DLD1 (cell line): Measurements from ENCODE around the gene SNCAIP.

Source experiments
- in situ Hi-C: cut with HindIII; loops from 2 replicates; pipeline ENCODE4 v1.10.0; 2017; ENCODE audit warnings: low sequenced_read_pairs

Gene SNCAIP

DNA sequence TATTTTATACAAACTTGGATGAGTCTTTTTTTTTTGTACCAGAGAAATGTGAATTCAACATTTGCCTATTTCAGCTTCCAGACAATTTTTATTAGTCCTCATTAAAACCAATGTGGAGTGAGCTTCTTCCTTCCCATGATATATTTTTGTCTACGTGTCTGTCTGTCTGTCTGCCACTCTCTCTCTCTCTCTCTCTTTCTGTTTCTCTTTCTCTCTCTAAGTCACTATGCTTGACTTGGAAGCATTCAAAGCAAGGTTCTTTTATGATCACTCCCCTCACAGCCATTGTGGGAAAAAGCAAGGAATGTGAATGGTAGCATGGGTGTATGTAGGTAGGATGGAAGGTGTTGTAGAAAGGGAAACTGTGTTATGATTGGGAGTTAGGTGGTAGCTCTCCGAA is 80.2 kb downstream of the SNCAIP start:
- in situ Hi-C loops: no loop called here

DNA sequence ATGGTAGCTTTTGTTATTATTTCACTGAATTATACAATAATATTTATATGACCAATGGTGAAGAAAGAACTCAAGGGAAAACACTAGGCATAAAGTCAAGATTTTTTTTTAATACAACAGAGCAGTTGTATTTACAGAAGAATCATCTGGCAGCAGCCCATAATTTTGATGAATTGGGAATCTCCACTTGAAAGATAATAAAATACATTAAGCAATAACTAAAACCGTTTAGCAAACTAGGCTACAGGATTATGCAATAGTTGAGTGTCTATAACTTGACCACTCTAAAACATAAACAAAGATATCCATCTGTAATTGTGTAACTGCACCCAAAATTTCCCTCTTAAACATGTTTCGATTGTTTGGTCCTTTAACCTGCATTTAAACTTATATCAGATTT is 80.8 kb downstream of the SNCAIP start:
- in situ Hi-C loops: no loop called here

DNA sequence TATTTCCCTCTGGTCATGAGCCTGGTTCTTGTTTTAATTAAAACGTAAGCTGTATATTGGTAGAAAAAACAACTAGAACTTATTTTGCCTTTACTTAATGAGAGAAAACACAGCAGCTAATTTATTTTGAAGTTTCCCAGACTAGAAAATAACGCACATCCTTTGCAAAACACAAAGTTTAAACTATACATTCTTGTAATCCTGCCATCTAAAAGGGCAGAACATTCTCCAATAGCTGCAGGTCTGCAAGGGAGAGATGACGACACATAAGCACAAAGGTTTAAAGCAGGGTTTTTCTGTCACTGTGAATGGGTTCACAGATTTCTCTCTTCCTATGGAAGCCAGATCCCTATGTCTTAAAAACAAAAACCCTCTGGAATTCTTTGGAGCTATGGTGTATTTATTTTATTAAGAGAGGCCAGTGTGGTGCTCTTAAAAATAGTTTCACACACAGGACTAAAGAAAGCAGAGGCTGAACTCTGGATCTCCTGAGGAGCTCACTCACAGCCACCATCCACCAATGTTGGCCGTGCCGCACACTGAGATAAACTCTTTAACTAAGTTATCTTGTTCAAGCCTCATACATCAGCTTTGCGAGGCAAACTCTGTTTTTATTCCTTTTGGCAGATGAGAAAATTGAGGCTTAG is 82.4 kb downstream of the SNCAIP start:
- in situ Hi-C loops: no loop called here

DNA sequence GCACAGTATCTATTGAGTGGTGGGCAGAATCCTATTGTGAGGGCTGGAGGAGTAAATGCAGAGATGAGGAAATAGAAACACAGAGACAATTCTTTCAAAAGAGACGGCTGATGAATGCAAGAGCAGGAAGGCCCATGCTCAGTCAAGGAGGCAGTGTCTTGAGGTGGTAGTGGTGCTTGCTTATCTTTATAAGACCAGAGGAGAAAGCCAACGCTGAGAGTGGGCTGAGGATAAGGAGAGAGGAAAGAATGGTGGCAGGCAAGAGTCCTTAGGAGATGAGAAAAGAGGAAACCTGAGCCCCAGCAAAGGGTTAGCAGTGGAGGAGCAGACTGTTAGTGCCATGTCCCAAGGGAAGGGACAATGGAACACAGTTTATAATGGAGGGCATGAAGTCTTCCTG is 86.0 kb downstream of the SNCAIP start:
- in situ Hi-C loops: no loop called here

DNA sequence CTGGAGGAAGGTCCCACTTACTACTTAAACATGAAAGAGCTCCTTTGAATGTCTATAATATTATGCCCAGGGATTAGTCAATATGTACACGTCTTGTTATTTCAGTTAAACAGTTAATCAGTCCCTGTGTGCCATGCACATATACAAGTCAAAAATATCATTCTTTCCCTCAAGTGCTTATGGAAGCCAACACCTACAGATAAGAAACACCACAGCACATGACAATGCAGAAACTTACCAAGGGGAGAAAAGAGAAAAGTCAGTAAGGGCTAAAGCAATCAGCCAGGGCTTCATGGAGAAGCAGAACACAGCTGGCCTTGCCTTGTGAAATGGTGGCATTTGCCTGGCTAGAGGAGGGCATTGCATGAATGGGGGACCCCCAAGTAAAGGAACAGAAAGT is 88.3 kb downstream of the SNCAIP start:
- in situ Hi-C loops: loop anchor here (25.0 kb wide), 1 partner anchor 213 kb away; no protein-coding TSS in a partner anchor

DNA sequence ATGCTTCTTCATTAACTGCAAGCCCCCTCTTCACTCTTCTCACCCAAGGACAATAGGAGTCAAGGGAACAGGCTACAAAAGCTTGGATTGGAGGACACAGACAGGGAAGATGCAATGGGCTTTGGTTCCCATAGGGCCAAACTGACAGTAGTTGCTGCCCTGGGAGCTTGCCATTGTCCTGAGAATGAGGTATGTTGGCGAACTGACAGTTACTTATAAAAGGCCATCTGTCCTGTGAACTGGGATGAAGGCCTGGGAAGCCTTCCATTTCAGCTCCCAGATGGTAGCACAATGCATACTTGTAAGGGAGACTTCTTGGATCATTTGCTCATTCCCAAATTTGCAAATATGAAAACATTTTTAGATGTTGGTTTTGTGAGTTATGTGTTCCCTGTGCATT is 88.9 kb downstream of the SNCAIP start:
- in situ Hi-C loops: loop anchor here (25.0 kb wide), 1 partner anchor 214 kb away; no protein-coding TSS in a partner anchor

DNA sequence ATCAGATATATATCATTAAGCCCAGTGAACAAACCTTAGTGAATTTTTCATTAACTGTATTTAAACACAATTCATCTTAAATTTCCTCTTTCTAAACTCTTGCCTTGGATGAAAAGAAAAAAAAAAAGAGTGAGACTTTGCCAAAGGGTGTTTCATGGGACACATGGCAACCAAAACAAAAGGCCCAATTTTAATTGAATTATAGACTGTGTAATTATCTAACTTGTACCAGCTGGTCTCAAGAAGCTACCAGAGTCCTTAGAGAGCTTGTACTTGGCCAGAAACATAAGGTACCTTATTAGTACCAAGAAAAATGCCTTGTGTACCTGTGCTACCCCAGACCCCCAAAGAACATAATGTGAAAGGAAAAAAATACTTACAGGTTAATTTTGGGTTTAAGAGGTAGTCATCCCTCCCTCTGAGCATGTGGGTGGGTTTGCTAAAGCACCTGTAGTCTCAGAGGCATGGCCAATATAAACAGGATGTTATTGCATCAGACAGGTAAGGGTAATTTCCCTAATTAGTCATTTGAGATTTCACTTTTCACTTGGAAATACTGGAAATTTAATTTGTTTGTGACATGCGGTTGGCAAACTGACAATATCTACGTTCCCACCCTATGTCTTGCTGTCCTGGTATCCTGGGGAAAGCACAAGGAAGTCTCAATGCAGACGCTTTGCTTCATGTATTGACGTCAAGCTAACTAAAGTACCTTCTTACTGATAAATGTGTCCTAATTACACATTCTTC is 90.1 kb downstream of the SNCAIP start:
- in situ Hi-C loops: loop anchor here (25.0 kb wide), 1 partner anchor 215 kb away; no protein-coding TSS in a partner anchor

DNA sequence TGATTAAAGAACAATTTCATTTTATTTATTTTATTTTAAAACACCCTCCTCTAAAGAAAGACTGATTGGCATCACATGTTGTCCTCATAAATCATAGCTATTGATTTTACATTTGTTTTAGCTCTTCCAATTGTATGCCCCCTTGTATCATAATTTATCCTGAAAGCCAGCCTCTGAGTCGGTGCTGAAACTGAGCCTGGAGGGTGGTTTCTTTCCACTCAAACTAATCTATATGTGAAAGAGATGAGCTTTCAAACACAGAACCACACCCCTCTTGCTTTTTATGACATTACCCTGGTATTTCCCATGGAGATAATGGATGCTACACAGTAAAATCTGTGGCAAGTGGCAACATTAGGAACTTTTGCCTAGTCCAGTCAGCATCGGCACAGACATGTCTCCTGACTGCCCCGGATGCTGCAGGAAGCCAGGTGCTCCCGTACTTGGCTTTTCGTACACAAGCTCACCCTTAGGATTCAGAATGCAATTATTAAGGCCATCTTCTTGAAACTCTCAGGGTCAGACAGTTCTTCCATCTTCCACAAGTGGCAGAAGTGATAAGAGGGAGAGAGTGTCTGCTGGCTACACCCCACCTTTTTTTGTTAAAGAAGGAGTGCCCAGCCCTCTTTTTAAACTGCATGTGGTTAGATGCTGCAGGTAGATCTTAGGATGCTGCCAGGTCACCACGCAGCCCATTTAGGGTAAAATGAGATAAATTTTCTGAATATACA is 91.1 kb downstream of the SNCAIP start:
- in situ Hi-C loops: loop anchor here (25.0 kb wide), 1 partner anchor 216 kb away; no protein-coding TSS in a partner anchor

DNA sequence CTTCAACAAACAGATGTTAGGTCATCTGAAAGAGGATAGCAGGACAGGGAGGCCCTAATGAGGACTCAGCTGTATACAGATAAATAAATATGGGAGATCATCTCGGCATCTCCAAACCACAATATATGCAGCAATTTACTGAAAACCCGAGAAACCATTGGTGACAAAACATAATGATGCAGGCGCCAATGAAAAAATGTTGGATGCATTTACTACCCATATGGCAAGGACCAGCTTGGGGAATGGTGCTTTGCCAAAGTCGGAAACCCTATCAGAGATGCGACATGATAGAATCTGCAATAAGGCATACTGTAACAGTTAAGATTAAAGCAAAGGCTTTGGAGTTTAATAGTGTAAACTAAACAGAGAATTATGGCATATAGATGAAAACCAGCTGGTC is 92.0 kb downstream of the SNCAIP start:
- in situ Hi-C loops: loop anchor here (25.0 kb wide), 1 partner anchor 217 kb away; no protein-coding TSS in a partner anchor

DNA sequence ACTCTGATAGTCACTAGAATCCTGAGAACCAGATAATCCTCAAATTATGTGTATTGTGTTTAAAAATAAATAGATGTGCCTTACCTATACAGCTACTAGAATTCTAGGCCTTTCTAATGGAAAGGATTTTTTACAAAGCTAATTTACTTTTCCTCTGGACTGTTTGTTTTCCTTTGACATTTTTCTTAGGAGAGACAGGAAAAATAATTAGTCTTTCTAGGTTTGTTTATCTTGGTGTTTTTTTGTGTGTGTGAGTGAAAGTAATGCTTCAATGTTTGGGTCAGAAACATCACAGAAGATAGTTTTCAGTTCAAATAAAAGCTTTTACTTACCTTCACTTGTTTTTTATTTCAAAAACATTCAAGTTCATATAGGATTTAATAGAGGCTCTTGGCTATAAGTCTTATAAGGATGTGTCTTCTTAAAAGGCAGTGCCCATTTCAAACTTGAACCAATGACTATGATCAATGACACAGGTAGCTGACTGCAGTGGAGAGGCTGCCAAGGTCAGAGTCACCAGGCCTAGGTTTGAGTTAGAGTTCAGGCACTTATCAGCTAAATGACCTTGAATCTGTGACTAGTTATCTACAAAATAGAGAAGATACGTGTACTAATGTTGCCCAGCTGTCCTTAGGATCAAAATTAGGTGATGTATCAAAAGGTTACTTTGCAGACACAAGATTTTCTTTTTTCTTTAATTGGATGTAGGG is 92.8 kb downstream of the SNCAIP start:
- in situ Hi-C loops: loop anchor here (5.0 to 25.0 kb wide), 2 partner anchors 33 to 218 kb away; no protein-coding TSS in a partner anchor

DNA sequence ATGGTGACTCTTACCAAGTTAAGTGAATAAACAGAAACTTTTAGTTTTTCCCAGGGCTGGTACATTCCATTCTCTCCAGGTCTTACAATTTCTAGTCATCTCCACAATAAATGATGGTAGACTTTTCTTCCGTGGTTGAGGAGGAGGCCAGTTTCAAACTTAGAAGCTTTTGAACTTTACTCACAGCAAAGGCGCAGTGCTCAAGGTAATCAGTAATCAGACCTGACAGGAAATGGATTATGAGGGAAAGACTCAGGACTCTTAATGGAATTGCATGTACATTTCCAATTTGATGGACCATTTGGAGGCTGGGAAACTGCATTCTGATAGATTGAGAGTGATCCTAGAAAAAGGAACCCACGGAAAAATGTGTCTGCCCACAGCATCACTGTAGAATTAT is 93.7 kb downstream of the SNCAIP start:
- in situ Hi-C loops: loop anchor here (5.0 to 25.0 kb wide), 2 partner anchors 33 to 218 kb away; no protein-coding TSS in a partner anchor

DNA sequence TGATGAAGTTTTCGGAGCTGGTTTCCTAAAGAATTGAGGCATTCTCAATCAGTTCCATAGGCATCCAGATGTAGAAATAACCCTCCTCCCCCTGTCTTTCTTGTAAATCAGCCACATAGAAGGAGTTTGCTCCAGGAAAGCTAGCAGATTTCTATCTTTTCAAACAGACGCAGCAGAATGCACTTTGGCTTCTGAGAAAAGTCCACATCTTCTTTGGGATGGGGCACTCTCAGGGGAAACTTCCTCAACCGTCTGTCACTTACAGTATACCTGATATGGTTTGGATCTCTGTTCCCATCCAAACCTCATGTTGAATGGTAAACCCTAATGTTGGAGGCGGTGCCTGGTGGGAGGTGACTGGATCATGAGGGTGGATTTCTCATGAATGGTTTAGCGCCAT is 94.1 kb downstream of the SNCAIP start:
- in situ Hi-C loops: loop anchor here (5.0 to 25.0 kb wide), 2 partner anchors 34 to 219 kb away; no protein-coding TSS in a partner anchor

DNA sequence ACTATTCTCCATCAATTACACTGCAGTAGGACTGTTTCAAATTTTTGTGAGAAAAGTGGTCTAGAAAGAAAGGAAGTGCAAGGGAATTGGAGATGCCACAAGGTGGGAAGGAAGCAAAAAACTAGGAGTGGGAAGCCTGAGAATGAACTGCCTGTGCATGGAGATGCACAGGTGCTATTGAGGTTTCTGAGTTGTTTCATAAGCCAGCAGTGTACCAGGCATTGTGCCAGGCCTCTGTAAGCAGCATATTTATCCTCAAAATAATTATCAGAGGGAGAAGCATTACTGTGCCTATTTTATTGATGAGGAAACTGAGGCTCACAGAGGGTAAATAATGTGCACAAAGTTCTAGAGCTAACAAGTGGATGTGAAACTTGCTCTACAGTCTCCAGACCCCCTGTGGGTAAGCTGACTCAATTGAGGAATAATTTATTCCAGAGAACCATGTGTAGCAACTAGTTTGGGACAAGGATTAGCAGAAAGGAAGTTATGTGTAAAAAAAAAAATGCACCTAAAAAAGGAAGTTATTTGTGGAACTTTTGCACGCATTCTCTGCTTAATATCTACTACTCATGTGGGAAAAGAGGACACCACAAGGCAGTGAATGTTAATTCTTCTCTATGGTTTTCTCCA is 96.7 kb downstream of the SNCAIP start:
- in situ Hi-C loops: loop anchor here (5.0 to 25.0 kb wide), 2 partner anchors 36 to 221 kb away; no protein-coding TSS in a partner anchor

DNA sequence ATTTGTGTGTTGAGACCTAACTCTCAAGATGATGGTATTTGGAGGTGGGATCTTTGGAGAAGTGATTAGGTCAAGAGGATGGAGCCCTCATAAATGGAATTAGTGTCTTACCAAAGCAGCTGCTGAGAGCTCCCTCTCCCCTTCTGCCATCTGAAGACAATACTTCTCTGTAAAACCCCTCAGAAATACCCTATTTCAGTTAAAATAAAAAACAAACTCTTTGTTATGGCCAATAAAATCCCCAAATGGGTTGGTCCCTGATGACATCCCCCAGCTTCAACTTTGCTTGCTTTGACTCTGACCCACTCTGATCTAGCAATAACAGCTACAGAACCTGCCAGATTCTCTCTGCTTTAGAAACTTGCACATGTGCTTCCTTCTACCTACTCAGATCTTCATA is 100.9 kb downstream of the SNCAIP start:
- in situ Hi-C loops: loop anchor here (25.0 kb wide), 1 partner anchor 226 kb away; no protein-coding TSS in a partner anchor

DNA sequence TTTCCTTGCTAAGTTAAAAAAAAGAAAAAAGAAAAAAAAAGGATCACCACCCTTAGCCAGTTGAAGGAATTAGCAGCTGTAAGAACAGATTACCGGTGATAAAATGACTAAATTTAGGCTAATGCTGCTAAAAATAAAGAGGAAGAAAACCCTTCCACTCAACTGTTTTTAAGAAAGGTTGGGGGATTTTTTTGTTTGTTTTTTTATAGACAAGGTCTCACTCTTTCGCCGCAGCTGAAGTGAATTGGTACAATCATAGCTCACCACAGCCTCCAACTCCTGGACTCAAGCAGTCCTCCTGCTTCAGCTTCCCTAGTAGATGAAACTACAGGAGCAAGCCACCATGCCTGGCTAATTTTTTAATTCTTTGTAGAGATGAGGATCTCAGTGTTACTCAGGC is 101.7 kb downstream of the SNCAIP start:
- in situ Hi-C loops: loop anchor here (25.0 kb wide), 1 partner anchor 226 kb away; no protein-coding TSS in a partner anchor

DNA sequence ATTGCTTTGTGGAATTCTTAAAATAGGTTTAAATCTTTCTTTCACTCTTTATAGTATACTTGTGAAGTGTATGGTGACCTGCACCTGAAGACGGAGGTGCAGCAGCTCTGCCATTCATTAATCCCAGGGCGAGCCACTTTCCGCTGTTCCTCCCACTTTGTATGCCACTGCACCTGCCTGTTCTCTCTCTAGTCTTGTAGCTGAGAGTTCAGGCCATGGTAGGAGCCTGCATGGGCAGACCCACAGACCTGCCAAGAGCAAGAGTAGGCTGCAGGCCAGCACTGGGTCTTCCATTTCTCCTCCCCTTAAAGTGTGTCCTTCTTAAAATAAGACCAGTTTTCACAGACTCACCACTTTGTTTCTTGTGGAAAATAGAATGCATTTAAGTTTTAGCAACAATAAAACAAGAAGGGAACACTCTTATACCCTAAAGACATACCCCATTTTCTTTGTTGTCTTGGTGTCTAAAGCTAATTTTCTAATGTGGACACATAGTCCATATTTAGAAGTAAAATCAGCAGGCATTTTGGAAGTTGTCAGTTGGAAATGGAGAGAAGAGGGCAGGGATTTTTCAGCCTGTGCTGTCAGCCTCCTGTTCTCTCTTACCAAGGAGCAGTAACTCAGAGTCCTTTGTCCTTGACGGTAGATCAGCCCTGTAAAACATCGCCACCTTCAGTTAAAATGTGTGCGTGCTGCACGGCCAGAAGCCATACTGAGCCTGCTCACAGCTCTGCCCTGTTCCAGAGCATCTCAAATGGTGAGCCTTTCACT is 103.2 kb downstream of the SNCAIP start:
- in situ Hi-C loops: loop anchor here (25.0 kb wide), 1 partner anchor 228 kb away; no protein-coding TSS in a partner anchor

DNA sequence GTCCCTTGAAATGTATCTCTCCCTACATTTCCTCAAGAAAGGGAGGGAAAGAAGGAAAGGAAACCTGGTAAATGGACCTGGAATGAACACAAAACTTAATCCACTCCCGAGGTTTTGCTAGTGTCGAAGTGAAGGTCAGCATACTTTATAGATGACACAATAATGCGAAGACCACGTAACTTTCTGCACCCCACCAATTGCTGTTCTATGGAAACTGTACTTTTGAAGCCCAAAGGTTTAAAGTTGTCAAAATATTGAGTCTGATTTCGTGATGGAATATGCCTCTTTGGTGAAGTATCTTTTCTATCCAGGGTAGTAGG is 103.7 kb downstream of the SNCAIP start:
- in situ Hi-C loops: loop anchor here (25.0 kb wide), 1 partner anchor 228 kb away; no protein-coding TSS in a partner anchor

DNA sequence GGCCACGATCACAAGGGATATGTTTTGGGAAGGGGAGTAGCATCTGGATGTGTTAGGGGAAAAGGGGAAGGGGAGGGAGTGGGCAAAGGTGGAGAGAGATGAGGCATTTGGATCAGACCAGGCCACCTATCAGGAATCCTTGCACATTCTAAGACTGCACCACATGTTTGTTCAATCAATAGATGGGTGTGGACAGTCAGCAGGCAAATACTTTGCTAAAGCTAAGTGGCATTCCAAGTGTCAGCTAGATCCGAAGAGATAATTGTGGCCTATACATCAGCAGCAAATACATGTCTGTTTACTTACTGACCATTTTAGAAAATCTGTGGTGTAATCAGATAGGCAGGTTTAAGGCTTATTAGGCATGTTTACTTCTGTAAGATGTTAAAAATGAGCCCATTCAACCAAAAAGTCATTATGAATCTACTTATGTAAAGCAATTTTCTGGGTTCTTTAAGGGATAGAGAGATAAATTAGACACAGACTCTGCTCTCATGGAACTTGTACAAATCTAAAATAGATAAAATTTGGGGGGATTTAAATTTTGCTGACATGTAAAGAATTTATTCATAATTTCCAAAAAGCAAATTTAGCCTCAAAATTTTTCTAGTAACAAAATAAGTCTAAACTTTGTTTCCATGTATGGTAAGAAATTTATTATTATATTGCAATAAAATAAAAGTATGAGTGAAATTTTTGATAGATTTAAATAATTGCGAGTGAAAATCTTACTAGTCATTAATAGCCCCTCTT is 107.3 kb downstream of the SNCAIP start:
- in situ Hi-C loops: loop anchor here (25.0 kb wide), 1 partner anchor 232 kb away; no protein-coding TSS in a partner anchor
